Panc1 (cell line): ENCODE data around the gene INTS3.

Experiments used
- CTCF ChIP-seq: fragments of 450-650 bp; IDR thresholded peaks from 2 replicates; pipeline ENCODE4 v1.5.1; 2017; ENCODE audit warnings: mild to moderate bottlenecking
- POLR2AphosphoS5 ChIP-seq: IDR thresholded peaks from 2 replicates; pipeline ENCODE4 v1.6.1; 2012; ENCODE audit warnings: mild to moderate bottlenecking, low read depth, low read length, moderate library complexity
- REST ChIP-seq, 2 experiments: IDR thresholded peaks; 2 replicates each; pipeline ENCODE4 v1.6.1; 2011 to 2012; ENCODE audit warnings: low read depth in 2 of 2, control low read depth in 1 of 2, low read length in 1 of 2, mild to moderate bottlenecking in 1 of 2, moderate library complexity in 1 of 2; ENCODE audit not compliant: insufficient read depth in 1 of 2
- SIN3A ChIP-seq: IDR thresholded peaks from 2 replicates; pipeline ENCODE4 v1.6.1; 2012; ENCODE audit warnings: low read depth, mild to moderate bottlenecking, low read length, moderate library complexity, borderline replicate concordance; ENCODE audit not compliant: insufficient read depth
- TCF7L2 ChIP-seq: IDR thresholded peaks from 2 replicates; pipeline ENCODE4 v1.6.1; 2011; ENCODE audit warnings: mild to moderate bottlenecking, low read depth, low read length, inconsistent platforms

GRCh38 chr1:153742411-153743142, 14.7 kb downstream of the INTS3 start:
- no peak for TF ChIP-seq SIN3A
- no peak for TF ChIP-seq CTCF
- no peak for TF ChIP-seq POLR2AphosphoS5
- no peak for TF ChIP-seq REST (IDR thresholded peaks at IDR 0.05; ENCODE audit: insufficient read depth in 1 of 2, low read depth in 2 of 2, low read length in 1 of 2)
- TF ChIP-seq TCF7L2, result no peak
